NCI-H524 treated with DMSO at 0.1 percent for 48 hours (cell line): ENCODE results near the gene ADCY3.

Experiments
- DNase-seq: peaks from one replicate; lab custom pipeline; 2025; lab: John Stamatoyannopoulos, UW

The ADCY3 gene

GRCh38 chr2:24903161-24904103 is 16.6 kb downstream of the ADCY3 start:
- DNase-seq: no peak

GRCh38 chr2:24899361-24899910 is 20.6 kb downstream of the ADCY3 start:
- DNase-seq: no peak

- no peak for DNase-seq
Measured at GRCh38 chr2:24898122-24899109, 21.6 kb downstream of the ADCY3 start.

- no peak for DNase-seq
Measured at GRCh38 chr2:24894750-24895149, 25.3 kb downstream of the ADCY3 start.

- DNase-seq: no peak
Measured at GRCh38 chr2:24893934-24894333, 26.1 kb downstream of the ADCY3 start.

- no peak for DNase-seq
Measured at GRCh38 chr2:24892928-24893327, 27.1 kb downstream of the ADCY3 start.

GRCh38 chr2:24891201-24891600 is 28.8 kb downstream of the ADCY3 start:
- no peak for DNase-seq

- DNase-seq: no peak
Measured at GRCh38 chr2:24889221-24889620, 30.8 kb downstream of the ADCY3 start.

- no peak for DNase-seq
Measured at GRCh38 chr2:24888177-24888576, 31.9 kb downstream of the ADCY3 start.

GRCh38 chr2:24887307-24887874 is 32.6 kb downstream of the ADCY3 start:
- DNase-seq: no peak

GRCh38 chr2:24886691-24887304 is 33.2 kb downstream of the ADCY3 start:
- DNase-seq: peak; percentile 46

- DNase-seq: no peak
Measured at GRCh38 chr2:24886126-24886501, 33.9 kb downstream of the ADCY3 start.

GRCh38 chr2:24885221-24886125 is 34.6 kb downstream of the ADCY3 start:
- peak; percentile 94 for DNase-seq

- DNase-seq: no peak
Measured at GRCh38 chr2:24883946-24884345, 36.1 kb downstream of the ADCY3 start.

- DNase-seq: no peak
Measured at GRCh38 chr2:24881623-24882022, 38.4 kb downstream of the ADCY3 start.

- DNase-seq: no peak
Measured at GRCh38 chr2:24881158-24881557, 38.9 kb downstream of the ADCY3 start.

- DNase-seq: no peak
Measured at GRCh38 chr2:24878341-24878740, 41.7 kb downstream of the ADCY3 start.

- DNase-seq: no peak
Measured at GRCh38 chr2:24877646-24878045, 42.4 kb downstream of the ADCY3 start.

GRCh38 chr2:24877067-24877466 is 43.0 kb downstream of the ADCY3 start:
- no peak for DNase-seq

GRCh38 chr2:24875901-24876300 is 44.1 kb downstream of the ADCY3 start:
- DNase-seq: no peak
